ENCODE data around the gene YWHAE.

- TF ChIP-seq SIN3A (IDR thresholded peaks at IDR 0.05; ENCODE audit: borderline replicate concordance, insufficient read depth, low read length) = no peak
- no peak for TF ChIP-seq POLR2AphosphoS5 (IDR thresholded peaks at IDR 0.05; ENCODE audit: low read depth, low read length)
Observed at GRCh38 chr17:1315891-1316403, 84.1 kb downstream of the YWHAE start.

Measured in PFSK-1 (cell line).